ENCODE measurements around the gene CORIN. TPM values are rescaled to one million over a fixed set of nuclear protein-coding genes. Genes with fewer than 3 reads are reported as not detected.
"Not testable (repeated sequence)": the region's sequence is repeated elsewhere in the genome, so short reads cannot be mapped to it uniquely, and the experiment has no call there.

CORIN gene
- total RNA-seq, 1 donor from 2014 or later, result 3.4 TPM

GRCh38 chr4:47551682-47552081, 286.2 kb downstream of the CORIN start:
- intact Hi-C loops (cut with DNase I), result no loop called here
- no peak for DNase-seq (ENCODE audit: low spot score)

GRCh38 chr4:47550899-47551548, 286.8 kb downstream of the CORIN start:
- intact Hi-C loops (cut with DNase I), result no loop called here
- DNase-seq (ENCODE audit: low spot score), result no peak

GRCh38 chr4:47550357-47550756, 287.5 kb downstream of the CORIN start:
- DNase-seq (ENCODE audit: low spot score); intact Hi-C loops (cut with DNase I): not testable (repeated sequence)

Small RNA genes within 50 kb of the gene (microRNA-seq; reads per million reads assigned to microRNA genes)
- gene MIR8053, result not detected

Other genes starting within 250 kb of the CORIN start
- 6.0 TPM for gene NFXL1, start 76.5 kb upstream of the CORIN start, total RNA-seq
- 0.89 TPM for gene CNGA1, start 178.6 kb upstream of the CORIN start, total RNA-seq
- 0.43 TPM for gene NIPAL1, start 178.7 kb upstream of the CORIN start, total RNA-seq